HT-29 (cell line): ENCODE measurements around the gene DGAT2L6. TPM values are rescaled to one million over a fixed set of nuclear protein-coding genes. Genes with fewer than 3 reads are reported as not detected.

Source experiments
- DNase-seq: peaks from one replicate; pipeline ENCODE4 v3.0.0-alpha.2; 2015; ENCODE audit warnings: low spot score
- total RNA-seq: library from RNA; depleted of rRNA; stranded (reverse); fragments of >200 nt; shearing (Covaris generic); gene quantifications from 2 replicates; pipeline ENCODE4 v1.2.3, GENCODE V29; 2014; rRNA removed

The DGAT2L6 gene
- total RNA-seq = not detected in 2 replicates

GRCh38 chrX:70176938-70177533 lies at the start of gene DGAT2L6:
Gene DGAT2L6, plus strand, starts transcription at chrX:70177483. Its CDS starts 100 bp downstream, at chrX:70177583.
- no peak for DNase-seq

DNA sequence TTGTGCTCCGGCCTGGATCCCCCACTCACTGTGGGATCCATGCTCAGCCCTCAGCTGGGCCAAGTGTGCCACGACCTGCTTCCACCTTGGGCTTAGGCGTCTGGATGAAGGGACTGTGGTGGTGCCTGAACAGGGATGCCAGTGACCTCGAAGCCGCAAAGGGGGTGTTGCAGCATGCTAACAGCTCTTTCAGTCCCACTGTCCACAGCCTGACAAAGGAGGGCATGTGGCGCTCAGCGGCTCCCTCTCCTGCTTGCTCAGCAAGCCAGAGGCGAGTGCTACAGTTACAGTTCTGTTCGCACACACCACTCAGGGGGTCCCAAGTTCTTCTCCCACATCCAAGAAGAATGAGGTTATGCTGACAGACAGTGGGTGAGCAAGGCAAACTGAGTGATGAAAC lies 49.2 kb upstream of the DGAT2L6 start:
- no peak for DNase-seq

GRCh38 chrX:70129816-70130215 lies 47.5 kb upstream of the DGAT2L6 start:
- DNase-seq = peak; percentile 13

DNA sequence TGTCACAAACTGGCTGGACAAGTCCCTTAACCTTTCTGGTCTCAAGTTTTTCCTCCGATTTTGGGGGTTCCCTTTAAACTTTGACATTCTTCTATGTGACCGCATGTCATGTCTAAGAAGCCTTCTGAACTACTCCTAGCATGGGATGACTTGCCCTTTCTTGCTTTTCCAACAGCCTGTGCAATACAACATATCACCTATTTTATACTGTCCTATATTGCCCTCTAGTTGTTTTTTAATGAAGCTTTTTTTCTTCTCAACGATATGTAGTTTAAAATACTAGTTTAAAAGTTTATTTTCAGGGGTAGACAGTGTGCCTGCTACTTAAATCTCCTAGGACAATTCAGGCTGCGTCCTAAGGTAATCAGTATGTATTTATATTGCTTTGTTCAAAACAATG lies 45.1 kb upstream of the DGAT2L6 start:
- DNase-seq = no peak

DNA sequence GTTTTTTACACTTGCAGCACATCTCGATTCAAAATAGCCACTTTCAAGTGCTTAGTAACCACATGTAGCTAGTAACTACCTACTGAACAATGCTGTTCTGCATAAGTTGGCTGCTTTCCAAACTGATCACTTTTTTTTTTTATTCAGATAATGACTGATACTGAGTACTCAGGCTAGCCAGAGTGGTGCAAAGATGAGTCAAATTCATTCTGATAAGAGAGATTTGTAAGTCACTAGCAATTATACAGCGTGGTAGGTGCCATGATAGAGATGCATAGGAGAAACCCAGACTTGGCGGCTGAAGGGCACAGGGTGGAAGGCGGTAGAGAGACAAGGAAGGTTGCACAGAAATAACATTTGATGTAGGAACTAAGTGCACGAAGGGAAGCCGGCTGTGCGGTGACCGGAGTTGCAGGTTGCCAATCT lies 44.4 kb upstream of the DGAT2L6 start:
- DNase-seq = no peak

GRCh38 chrX:70133303-70134115 lies 43.8 kb upstream of the DGAT2L6 start, which contains the start of gene IGBP1:
Gene IGBP1, plus strand, starts transcription at chrX:70133447. Its CDS starts 501 bp downstream, at chrX:70133948.
- DNase-seq = peak; percentile 91

DNA sequence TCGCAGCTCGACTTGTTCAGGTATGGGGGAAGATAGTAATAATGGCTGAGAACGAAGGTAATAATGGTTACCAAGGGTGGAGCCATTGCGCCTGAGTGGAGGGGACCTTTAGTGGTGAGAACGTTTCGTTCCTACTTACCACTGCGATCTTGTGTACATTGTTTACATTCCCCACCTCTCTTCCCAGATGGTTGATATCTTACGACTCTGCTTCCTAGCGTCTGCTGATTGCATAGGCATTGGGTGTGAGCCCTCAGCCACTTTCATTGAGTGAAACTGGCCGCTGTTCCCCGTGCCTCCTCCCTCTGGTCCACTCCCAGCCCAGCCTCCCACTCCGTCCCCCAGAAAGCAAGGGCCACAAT lies 43.2 kb upstream of the DGAT2L6 start:
- DNase-seq = peak; percentile 59

DNA sequence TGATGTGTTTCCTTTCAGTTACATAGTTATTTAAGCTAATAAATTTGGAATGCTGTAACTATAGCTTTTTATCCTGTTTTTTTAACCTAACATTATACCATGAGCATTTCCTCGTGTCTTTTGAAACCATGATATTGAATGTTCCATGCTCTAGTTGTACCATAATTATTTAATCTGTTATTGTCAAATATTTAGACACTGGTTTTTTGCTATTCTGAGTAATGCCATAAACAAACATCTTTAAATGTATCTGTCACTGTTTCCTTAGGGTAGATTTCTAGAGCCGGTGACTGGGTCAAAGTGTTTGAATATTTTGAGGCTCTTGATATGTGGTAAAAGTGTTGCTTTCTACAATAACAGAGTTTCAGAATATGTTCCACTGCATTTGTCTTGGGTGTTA lies 38.7 kb upstream of the DGAT2L6 start:
- DNase-seq = no peak

DNA sequence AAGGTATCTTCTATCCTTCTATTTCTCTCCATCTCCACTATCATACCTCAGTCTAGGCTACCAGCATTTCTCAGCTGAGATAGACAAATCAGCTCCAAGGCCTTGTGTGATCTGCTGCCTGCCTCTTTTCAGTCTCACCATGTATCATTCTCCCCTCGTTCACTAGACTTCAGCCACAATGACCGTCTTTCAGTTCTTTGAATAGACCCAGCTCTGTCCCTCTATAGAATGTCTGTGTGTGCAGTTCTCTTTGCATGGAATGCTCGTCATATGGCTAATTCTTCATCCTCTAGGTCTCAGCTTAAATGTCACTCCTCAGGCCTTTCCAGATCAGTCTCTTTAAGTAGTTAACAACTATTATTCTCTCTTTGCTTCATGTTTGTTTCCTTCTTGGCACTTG lies 37.5 kb upstream of the DGAT2L6 start:
- no peak for DNase-seq

GRCh38 chrX:70141373-70141772 lies 35.9 kb upstream of the DGAT2L6 start:
- DNase-seq = no peak

DNA sequence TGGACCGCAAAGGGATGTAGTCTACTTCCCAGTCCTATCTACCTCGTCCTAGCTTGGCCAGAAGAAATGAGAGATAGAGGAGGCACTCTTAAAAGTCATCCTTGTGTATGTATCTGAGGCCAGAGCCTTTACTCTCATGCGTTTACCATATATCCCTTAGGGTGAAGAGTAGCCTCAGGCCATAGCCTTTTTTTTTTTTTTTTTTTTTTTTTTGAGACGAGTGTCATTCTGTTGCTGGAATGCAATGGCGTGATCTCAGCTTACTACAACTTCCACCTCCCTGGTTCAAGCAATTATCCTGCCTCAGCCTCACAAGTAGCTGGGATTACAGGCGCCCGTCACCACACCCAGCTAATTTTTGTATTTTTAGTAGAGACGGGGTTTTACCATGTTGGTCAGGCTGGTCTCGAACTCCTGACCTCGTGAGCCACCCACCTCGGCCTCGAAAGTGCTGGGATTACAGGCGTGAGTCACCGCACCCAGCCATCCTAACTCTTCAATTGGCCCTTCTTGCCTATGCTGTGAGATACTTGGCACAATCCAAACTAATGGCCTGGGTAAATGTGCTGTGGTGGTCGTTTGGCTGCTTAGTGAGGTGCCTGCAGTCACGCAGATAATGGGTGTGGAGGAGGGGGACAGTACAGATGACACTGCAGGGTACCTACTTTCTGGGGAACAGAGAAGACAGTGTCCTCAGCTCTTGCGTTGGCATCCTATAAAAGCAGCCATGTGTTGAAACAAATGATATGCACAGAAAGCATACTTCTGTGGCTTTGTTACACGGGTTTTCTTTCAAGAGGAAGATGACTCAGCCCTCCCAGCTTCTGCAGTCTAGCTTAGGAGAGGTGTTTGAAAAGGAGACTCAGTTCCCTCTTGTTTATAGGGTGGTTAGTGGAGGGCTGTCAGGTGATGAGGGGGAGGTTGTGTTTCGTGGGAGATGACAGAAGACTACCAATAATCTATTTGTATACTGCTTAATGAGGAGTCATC lies 10.4 kb upstream of the DGAT2L6 start:
- DNase-seq = no peak

- peak; percentile 17 for DNase-seq
Measured at GRCh38 chrX:70168238-70169188, 8.8 kb upstream of the DGAT2L6 start.

DNA sequence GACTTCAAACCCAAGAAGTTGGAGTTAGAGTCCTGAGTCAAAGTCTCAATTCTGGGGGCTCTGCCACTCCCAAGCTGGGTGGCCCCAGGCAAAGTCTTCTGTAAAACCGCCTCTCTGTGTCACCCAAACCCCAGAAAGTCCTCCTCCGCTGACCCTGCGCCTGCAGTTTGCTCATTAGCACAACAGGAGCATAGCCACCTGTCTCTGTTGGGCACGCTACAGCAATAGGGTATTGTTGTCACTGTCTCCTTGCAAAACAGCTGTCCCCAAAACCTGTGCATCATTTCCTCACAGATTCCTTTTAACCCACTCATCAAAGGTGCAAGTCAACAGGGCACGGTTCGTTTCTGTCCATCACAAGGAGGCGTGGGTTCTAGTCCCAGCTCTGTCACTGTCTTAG lies 8.0 kb upstream of the DGAT2L6 start:
- DNase-seq = no peak

DNA sequence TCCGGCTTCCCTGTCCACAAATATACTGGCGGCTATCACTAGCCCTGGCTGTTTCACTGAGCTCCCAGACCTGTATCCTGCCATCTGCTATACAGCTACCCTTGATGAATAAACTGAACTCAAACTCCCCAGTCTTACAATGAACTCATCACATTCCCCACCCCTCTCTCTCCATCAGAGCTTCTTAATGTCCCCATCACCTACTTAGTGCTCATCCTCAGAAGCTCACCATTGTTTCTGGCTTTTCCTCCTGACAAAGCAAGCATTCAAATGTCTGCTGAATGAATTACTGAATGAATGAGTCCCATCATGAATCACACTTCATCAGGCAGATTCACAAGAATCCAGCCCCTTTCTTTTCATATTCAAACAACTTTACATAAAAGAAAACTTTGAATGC lies 5.7 kb upstream of the DGAT2L6 start:
- no peak for DNase-seq

- DNase-seq = no peak
Measured at GRCh38 chrX:70172221-70172620, 5.1 kb upstream of the DGAT2L6 start.

- no peak for DNase-seq
Measured at GRCh38 chrX:70172964-70173363, 4.3 kb upstream of the DGAT2L6 start.

DNA sequence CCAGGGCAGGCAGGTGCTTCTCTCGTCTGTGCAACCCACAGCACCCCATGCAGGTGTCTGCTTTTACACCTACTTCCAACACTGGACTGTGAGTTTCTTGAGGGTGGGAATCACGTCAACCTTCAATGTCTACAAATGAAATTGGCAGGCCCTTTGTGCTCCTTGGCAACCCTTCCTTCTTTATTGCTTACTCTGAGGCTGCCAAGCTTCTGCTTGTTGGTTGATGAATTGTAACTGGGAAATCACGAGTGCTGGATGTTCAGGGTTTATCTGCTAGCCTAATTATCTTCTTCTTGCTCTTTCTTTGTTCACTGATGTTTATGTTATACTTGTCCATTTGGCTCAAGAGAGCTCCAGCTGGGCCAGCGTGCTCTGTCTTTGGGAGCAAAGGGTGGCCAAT lies 2.5 kb upstream of the DGAT2L6 start:
- DNase-seq = no peak

- DNase-seq = no peak
Measured at GRCh38 chrX:70175338-70175737, 1.9 kb upstream of the DGAT2L6 start.

GRCh38 chrX:70183091-70183490 lies 5.8 kb downstream of the DGAT2L6 start:
- no peak for DNase-seq

GRCh38 chrX:70190225-70190624 lies 12.9 kb downstream of the DGAT2L6 start:
- no peak for DNase-seq
